Upper lobe of left lung (tissue), 4 donors: ENCODE measurements around the gene TTC7B.

ENCODE experiments used
- EP300 ChIP-seq, 4 donors: sonication (generic); formaldehyde crosslinking; IDR thresholded peaks; one replicate each; pipeline ENCODE4 v1.5.1; 2017; ENCODE audit warnings: antibody characterized with exemption in 4 of 4, control low read depth in 2 of 4
- POLR2A ChIP-seq, 4 donors: fragments of 450-650 bp; IDR thresholded peaks; one replicate each; pipeline ENCODE4 v1.5.1; 2016 to 2017; ENCODE audit warnings: antibody characterized with exemption in 4 of 4, mild to moderate bottlenecking in 2 of 4
- TF ChIP-seq, protein P1 (sequence below), 6 experiments: fragments of 450-650 bp in 4 of 6; fragments of 200-600 bp in 2 of 6; sonication (generic) in 2 of 6; IDR thresholded peaks; one replicate each; pipeline ENCODE4 v1.5.1; 2016 to 2019; ENCODE audit warnings: antibody characterized with exemption in 6 of 6

DNA sequence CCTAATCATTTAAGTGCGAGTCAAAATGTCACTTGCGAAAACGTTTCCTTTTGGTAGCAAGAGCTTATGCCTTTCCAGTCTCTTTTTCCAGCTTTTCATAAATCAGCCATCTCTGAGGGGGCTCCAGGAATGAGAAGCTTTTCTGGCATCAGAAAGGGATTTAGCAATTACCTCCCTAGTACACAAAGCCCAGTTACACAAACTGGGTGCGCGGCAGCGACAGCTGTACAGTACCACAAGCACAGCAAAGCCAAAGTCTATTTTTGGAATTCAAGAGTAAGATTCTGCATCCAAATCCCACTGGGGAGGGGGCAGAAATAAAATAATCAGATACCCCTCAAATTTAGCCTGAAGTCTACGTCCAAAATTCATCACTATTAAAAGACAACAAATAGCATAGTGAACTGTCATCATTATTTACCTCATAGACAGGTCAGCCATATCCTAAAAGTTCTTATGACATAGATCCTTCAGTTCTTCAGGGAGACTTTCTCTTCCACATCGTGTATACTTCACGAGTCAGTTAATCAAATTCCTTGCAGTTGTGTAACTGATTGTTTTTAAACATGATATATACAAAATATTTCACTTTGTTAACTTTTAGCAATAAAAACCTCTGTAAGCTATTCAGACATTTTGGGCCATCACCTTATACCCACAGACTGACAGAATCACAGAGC is 150.8 kb downstream of the TTC7B start:
- TF ChIP-seq POLR2A (IDR thresholded peaks at IDR 0.05) = no peak
- TF ChIP-seq, protein P1, sequence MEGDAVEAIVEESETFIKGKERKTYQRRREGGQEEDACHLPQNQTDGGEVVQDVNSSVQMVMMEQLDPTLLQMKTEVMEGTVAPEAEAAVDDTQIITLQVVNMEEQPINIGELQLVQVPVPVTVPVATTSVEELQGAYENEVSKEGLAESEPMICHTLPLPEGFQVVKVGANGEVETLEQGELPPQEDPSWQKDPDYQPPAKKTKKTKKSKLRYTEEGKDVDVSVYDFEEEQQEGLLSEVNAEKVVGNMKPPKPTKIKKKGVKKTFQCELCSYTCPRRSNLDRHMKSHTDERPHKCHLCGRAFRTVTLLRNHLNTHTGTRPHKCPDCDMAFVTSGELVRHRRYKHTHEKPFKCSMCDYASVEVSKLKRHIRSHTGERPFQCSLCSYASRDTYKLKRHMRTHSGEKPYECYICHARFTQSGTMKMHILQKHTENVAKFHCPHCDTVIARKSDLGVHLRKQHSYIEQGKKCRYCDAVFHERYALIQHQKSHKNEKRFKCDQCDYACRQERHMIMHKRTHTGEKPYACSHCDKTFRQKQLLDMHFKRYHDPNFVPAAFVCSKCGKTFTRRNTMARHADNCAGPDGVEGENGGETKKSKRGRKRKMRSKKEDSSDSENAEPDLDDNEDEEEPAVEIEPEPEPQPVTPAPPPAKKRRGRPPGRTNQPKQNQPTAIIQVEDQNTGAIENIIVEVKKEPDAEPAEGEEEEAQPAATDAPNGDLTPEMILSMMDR (IDR thresholded peaks at IDR 0.05) = no peak
- no peak for TF ChIP-seq EP300 (IDR thresholded peaks at IDR 0.05)
